ENCODE results near the gene KCNE4. TPM values are rescaled to one million over a fixed set of nuclear protein-coding genes. Genes with fewer than 3 reads are reported as not detected.

KCNE4 gene
- total RNA-seq, 1 experiment from 2014 or later: not detected

DNA sequence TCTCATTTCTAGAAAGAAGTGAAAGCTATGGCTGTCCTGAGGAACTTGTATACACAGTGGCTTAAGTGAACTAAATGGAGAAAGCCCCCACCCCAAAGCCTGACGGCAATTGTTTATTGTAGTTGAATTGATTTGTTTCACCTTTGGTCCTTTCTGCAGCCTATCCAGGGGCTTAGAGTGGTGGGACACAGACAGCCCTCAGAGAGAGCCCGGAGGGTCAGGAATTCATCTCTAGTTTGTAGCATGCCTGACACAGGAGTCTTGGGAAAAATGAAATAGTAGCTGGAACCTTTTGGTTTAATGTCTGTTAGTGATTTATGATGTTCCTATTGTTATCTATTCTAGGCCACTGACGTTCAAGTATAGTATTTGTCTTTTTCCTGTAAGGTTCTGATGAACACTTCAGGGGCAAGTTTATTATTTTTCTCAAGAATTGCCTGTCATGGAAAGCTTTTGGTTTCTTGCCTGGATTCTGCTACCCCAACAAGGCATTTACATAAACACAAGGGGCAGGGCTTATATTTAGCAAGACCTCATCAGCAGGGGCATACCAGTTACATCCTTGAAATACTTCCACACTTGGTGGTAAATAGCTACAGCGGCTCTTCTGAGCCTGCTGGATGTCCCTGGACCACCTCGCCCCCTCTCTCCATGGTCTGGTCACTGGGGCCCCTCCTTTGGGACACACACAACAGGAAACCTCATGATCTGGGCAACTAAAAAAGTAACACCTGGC, 44.4 kb downstream of the KCNE4 start:
- Histone ChIP-seq H3K27me3 (ENCODE audit: control insufficient read depth, insufficient read depth, low read length) (no peaks in the 10 kb centered on the region), H3K36me3 (replicated peaks; ENCODE audit: control insufficient read depth, insufficient read depth, low read length) (no peaks in the 10 kb centered on the region), H3K4me3 (ENCODE audit: insufficient read depth, low read depth, low read length) (no peak overlapping the region)
- no peak for DNase-seq

DNA sequence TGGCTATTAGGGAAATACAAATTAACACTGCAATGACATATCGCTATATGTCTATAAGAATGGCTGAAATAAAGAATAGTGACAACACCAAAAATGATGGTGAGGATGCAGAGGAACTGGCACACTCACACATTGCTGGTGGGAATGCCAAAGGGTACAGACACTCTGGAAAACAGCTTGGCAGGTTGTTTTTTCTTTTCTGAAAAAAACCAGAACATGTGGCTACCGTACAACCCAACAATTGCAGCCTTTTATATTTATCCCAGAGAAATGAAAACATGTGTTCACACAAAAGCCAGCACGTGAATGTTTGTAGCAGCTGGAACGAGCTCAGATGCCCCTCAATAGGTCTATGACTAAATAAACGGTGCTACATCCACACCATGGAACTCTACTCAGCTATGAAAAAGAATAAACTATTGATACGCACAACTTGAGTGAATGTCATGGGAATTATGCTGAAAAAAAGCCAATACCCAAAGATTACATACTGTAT, 45.9 kb downstream of the KCNE4 start:
- Histone ChIP-seq H3K36me3 (replicated peaks; ENCODE audit: control insufficient read depth, insufficient read depth, low read length) (no peaks in the 10 kb centered on the region), H3K4me3 (ENCODE audit: insufficient read depth, low read depth, low read length) (no peak overlapping the region), H3K27me3 (ENCODE audit: control insufficient read depth, insufficient read depth, low read length) (no peaks in the 10 kb centered on the region)
- no peak for DNase-seq

DNA sequence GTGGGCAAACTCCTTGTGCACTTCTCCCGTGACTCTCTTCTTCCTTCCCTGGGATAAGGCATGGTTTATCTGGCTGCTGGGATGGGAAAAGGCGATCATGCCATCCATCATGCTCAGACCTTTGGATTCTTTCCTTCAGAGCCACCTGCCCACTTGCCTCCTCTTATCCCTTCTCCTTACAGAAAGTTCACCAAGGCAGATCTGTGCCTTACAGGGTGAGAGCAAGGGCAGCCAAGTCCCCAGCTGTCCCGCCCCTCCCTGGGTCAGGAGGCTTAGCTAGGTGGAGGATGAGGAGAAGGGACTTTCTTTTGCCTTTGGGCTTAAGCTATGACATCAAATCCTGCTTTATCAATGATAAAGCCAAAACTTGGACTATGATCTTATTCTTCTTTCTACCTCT, 47.6 kb downstream of the KCNE4 start:
- Histone ChIP-seq H3K36me3 (replicated peaks; ENCODE audit: control insufficient read depth, insufficient read depth, low read length) (no peaks in the 10 kb centered on the region), H3K4me3 (ENCODE audit: insufficient read depth, low read depth, low read length) (no peak overlapping the region), H3K27me3 (ENCODE audit: control insufficient read depth, insufficient read depth, low read length) (no peaks in the 10 kb centered on the region)
- DNase-seq: no peak

DNA sequence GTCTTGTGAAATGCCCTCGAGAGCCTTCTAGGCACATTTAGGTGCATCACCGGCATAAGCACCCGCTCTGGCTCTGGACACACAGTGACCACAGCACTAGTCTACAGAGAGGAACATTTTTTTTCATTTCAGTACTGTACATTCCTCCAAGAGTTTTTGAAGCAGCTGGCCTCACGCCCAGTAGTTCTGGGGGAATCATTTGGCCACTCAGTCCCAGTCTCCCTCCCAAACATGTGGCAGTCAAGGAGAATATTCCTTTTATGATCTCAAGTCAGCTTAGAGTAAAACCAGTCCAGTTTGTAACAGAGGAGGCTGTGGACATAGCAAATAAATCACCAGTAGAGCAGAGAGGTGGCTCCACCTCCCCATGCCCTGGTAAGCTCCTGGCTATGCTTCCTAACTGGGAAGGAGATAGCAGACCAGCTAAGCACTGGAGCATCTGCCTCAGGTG, 48.1 kb downstream of the KCNE4 start:
- no peak for DNase-seq
- Histone ChIP-seq H3K36me3 (replicated peaks; ENCODE audit: control insufficient read depth, insufficient read depth, low read length) (no peaks in the 10 kb centered on the region), H3K4me3 (ENCODE audit: insufficient read depth, low read depth, low read length) (no peak overlapping the region), H3K27me3 (ENCODE audit: control insufficient read depth, insufficient read depth, low read length) (no peaks in the 10 kb centered on the region)

DNA sequence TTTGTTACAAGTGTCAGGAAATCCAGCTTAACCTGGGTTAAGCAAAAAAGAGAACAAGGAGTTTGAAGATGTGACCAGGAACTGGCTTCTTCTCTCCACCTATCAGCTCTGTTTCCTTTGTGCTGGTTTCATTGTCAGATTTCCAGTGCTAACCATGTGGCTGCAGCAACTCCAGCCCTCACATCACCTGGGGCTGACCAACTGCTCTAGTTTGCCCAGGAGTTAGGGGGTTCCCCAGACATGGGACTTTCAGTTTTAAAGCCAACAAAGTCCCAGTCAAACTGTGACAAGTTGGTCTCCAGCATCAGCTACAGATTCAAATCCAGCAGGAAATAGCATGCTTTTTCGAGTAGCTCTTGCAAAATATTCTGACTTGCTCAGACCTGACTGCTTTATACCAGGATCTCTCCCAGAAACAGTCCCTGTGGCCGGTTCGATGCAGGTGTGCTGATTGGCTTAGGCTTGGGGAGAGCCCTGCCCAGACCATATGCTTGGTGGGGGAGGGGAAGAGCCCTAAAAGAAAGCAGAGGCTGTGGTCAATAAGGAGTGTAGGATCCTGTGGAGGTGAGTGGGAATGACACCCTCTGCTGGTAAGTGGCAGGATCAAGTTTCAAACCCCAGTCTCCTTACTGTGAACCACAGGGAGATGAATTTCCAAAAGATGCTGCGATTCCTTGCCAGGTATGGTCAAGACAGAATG, 49.5 kb downstream of the KCNE4 start:
- Histone ChIP-seq H3K36me3 (replicated peaks; ENCODE audit: control insufficient read depth, insufficient read depth, low read length) (no peaks in the 10 kb centered on the region), H3K4me3 (ENCODE audit: insufficient read depth, low read depth, low read length) (no peak overlapping the region), H3K27me3 (ENCODE audit: control insufficient read depth, insufficient read depth, low read length) (no peaks in the 10 kb centered on the region)
- DNase-seq: peak; percentile 67

DNA sequence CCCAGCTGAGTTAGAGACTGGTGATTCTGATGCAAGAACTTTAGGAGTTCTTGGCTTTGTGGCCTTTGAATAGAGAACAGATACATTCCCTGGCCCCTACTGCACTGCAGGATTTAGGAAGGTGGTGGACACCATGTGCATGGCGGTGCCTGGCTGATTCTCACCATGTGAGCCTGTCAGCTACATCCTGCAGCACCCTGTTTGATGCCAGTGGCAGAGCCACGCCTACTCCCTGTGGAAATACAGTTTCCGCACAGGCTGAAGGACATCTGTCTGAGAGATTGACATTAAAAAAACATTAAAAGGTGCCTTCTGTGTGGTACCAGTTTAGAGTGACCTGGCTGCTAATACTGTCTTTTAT, 50.0 kb downstream of the KCNE4 start:
- H3K4me3 ChIP-seq (ENCODE audit: insufficient read depth, low read depth, low read length): no peak overlapping the region
- no peak for DNase-seq

DNA sequence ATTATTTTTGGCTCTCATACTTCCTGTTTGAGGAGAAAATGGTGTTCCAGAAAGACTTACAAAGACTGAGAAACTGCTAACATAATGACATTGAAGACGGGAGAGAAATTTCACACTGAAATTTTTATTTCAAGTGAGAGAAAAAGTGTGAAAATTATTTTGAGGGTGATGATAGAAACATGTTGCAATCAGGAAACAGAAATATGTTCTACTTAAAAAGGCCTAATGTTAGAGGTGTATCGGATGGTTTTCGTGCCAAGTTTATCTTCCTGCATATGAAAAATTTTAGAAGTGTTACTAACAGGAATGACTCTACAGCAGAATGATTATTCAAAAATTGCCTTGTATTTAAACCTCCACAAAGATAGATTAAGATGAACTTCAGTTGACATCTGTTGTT, 50.5 kb downstream of the KCNE4 start:
- no peak for DNase-seq
- H3K4me3 ChIP-seq (ENCODE audit: insufficient read depth, low read depth, low read length): no peak overlapping the region
- H3K36me3 ChIP-seq (replicated peaks; ENCODE audit: control insufficient read depth, insufficient read depth, low read length): no peaks in the 10 kb centered on the region
- no peaks in the 10 kb centered on the region for H3K27me3 ChIP-seq (ENCODE audit: control insufficient read depth, insufficient read depth, low read length)

More for the DNA sequence above, 50.0 kb downstream of the KCNE4 start:
- no peaks in the 10 kb centered on the region for H3K27me3 ChIP-seq (ENCODE audit: control insufficient read depth, insufficient read depth, low read length)
- H3K36me3 ChIP-seq (replicated peaks; ENCODE audit: control insufficient read depth, insufficient read depth, low read length): no peaks in the 10 kb centered on the region

DNA sequence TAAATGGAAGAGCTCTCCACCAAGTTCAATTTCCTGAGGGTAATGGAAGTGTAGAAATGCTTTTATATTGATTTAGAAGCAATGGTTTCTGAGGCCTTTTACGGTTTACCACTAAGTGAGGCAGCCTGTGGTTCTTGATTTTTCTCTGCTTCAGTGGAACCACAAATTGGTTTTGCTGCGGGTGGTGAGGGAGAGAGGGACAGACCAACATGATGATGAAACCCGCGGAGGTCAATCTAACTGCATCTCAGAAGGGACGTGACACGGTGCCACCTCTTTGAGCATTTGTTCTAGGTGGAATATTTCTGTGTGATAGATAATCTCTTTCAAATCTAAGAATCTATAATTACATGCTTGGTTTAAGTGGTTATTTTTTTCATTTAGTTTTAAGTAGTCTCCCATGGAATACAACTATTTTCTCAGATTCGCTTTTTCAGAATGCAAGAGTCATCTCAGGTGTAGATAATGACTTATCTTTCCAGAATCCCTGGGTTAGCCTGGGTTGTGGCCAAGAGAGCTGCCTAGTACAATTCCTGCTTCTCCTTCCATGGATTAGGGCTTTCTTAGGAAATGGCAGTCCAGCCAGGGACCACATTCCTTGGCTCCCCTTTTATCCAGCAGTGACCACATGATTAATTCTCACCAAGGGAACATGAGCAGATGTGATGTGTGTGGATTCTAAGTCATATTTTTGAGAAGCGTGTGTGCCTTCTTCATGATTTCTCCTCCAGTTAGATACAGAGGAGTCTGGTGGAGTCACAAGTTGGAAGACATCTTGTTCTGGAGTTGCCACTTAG, 52.5 kb downstream of the KCNE4 start:
- DNase-seq: no peak
- Histone ChIP-seq H3K27me3 (ENCODE audit: control insufficient read depth, insufficient read depth, low read length) (no peaks in the 10 kb centered on the region), H3K4me3 (ENCODE audit: insufficient read depth, low read depth, low read length) (no peak overlapping the region), H3K36me3 (replicated peaks; ENCODE audit: control insufficient read depth, insufficient read depth, low read length) (no peaks in the 10 kb centered on the region)

Other genes starting within 250 kb of the KCNE4 start
- 83.5 and 108 TPM in 2 replicates for gene ACSL3, start 191.2 kb upstream of the KCNE4 start, total RNA-seq (2014; rRNA removed; shearing (Covaris generic))